Stimulated activated CD4-positive, alpha-beta T cell treated with anti-CD3 and anti-CD28 coated beads, Interleukin-15, amount 100 ng/mL, for 1 hour (primary cell): ENCODE measurements around the gene NPAS3.

Experiments
- DNase-seq, 2 donors: peaks; one replicate each; pipeline ENCODE4 v3.0.0-alpha.2; 2020; ENCODE audit warnings: low read depth in 1 of 2, low spot score in 1 of 2

The NPAS3 gene

GRCh38 chr14:33734387-33734786, 795.7 kb downstream of the NPAS3 start:
- no peak for DNase-seq

DNA sequence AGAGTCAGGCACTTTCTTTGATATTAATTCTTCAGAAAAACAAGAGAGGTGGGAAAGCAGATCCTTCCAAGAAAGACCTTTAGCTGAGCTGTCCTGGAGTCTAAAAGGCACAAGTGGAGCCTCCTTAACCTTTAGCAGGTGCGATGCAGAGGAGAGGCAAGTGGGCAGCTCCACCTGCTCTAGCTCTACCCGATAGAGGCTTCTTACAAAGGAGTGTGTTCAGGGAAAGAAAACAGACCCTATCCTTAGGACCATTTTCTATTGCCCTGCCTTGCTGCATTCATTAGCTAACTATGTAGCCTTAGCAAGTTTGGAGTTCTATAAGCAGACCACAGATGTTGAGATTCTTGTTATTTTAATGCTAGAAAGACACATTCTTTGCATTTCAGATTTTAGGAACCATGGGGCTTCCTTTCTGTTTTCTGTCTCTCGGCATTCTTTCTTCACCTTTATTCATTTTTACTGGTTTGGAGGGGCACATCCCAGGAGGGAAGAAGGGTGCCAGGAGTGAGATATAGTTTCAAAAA, 797.7 kb downstream of the NPAS3 start:
- no peak for DNase-seq

GRCh38 chr14:33736979-33737378, 798.3 kb downstream of the NPAS3 start:
- no peak for DNase-seq

- DNase-seq = no peak
These were observed 798.8 kb downstream of the NPAS3 start for GRCh38 chr14:33737446-33737845.

DNA sequence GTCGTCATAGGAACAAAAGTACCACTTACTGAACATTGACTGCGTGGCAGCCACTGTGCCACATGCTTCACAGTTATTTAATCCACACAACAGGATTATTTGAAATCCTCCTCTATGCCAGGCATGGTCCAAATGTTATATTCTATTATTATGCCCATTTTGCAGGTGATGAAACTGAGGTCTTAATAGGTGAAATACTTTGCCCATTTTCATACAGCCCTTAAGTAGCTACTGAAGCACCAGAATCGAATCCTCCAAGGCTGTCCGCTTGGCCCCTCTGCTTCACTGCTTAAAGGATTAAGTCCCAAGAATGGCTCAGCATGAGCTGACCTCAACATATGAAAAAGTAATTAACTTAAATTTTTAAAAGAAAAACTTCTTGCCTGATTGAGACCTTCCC, 799.4 kb downstream of the NPAS3 start:
- no peak for DNase-seq

DNA sequence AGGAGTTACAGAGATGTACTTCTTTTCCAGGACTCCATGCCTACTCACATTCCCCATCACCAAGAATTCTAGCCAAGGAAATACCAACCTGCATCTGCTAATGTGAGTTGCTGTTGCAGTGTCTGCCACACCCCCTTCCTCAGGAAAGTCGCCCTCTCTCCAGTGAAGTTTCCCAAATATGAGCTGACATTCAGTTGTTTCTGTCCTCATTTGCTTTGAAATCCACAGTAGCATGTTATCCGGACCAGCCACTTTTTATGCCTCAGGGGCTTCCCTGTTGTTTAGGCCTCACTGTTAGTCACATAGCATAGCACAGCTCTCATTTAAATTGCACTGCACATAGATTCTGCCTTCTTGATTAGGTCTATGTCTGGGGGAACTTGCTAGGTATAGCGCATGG, 799.8 kb downstream of the NPAS3 start:
- no peak for DNase-seq

- DNase-seq = no peak
These were observed 801.9 kb downstream of the NPAS3 start for GRCh38 chr14:33740531-33740930.

GRCh38 chr14:33742166-33742565, 803.5 kb downstream of the NPAS3 start:
- no peak for DNase-seq

DNA sequence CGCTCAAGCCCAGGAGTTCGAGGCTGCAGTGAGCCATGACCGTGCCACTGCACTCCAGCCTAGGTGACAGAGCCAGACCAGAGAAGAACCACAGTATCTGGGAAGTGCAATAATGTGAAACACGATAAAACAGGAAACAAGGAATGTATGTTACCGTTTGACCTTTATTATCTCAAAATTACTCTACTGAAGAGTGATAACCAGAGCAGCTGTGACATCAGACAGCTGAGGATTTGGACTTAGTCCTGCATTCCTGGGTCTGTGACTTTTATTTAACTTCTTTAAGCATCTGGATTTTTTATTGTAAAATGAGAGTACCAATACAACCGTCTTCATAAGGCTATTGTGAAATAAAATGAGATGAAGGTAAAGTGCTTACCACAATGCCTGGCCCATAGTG, 806.5 kb downstream of the NPAS3 start:
- no peak for DNase-seq

DNA sequence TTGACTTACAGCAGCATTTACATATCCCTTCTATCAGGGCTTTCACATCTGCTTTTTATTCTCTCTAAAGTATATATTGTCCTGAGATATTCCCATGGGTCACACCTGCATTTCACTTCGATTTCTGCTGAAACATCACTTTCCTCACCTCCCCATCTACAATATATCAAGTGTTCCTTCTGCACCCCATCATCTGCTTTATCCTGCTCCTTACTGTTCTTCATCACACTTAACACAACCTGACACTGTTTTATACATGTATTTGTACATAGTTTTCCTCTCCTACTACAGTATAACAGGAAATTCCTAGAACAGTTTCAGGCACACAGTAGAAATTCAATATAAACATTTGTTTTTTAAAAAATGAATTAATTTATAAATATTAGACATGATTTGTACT, 809.1 kb downstream of the NPAS3 start:
- DNase-seq = no peak

DNA sequence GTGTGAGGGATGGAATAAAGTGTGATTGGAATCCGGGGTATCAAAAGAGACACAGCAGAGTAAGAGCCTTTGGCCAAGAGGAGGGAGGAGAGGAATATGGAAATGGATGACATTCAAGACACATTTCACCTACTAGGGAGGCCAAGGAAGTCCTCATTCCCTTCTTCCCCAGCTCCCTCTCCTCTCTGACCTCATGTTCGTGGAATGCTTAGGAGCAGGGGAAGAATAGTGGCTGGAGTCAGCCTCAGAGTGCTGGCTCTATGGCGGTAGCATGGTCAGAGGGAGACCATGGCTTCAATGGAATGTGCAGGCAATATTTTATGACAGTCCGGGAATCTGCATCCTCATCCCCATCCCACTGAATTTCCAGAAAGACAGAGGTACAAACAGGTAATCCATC, 815.6 kb downstream of the NPAS3 start:
- no peak for DNase-seq

DNA sequence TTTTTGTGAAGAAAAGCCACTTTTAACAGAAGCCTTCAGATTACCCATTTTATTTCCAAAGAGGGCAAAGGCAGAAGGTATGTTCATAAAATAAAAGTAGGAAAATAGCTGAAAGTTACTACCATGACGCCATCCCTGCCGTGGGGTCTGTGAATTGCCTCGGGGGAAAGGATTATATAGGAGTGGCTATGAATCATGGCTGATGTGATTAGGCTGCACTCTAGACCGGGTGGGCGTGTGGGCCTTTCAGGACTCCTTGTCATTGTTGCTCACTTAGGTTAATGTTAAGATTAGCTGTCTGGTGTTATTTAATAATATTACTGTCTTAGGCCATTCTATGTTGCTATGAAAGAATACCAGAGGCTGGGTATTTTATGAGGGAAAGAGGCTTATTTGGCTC, 816.7 kb downstream of the NPAS3 start:
- no peak for DNase-seq

GRCh38 chr14:33756833-33757232, 818.2 kb downstream of the NPAS3 start:
- no peak for DNase-seq

GRCh38 chr14:33758547-33758946, 819.9 kb downstream of the NPAS3 start:
- no peak for DNase-seq

- no peak for DNase-seq
These were observed 823.6 kb downstream of the NPAS3 start for GRCh38 chr14:33762161-33762851.

GRCh38 chr14:33764876-33765650, 826.4 kb downstream of the NPAS3 start:
- no peak for DNase-seq

DNA sequence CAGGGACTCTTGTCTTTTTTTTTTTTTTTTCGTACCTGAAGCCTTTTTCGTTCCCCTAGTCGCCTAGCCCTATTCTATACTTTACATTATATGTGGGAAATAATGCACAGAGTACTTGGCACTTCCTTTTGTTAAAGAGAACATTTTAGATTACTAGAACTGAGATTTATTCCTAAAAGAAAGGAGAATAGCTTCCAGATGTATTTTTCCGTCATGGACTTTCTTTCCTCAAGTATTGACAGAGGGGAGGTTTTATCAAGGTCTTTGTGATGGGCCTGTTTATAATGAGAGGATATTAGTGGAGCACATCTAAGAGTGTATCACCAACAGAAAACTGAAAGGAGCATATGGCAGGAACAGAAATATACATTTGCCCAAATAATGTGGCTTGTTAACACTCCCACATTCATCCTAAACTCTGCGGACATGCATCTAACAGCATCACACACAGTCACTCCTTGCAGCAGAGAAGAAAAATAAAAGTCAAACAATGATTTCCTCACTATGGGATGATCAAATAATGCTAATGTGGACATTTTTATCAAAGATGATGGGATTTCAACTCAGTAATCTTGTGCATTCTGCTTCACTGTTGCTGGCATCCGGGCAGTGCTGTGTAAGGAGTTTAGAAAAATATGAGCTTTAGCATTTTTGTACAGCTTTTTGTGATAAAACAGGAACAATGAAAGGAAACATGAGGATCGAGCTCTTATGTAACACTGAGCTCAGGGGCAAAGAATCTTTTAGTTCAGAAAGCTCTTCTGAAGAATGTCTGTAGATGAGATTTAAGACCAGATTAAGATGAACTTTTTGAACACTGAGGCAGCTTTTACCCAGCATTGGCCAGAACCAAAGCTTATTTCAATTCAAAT, 829.1 kb downstream of the NPAS3 start:
- DNase-seq = no peak

DNA sequence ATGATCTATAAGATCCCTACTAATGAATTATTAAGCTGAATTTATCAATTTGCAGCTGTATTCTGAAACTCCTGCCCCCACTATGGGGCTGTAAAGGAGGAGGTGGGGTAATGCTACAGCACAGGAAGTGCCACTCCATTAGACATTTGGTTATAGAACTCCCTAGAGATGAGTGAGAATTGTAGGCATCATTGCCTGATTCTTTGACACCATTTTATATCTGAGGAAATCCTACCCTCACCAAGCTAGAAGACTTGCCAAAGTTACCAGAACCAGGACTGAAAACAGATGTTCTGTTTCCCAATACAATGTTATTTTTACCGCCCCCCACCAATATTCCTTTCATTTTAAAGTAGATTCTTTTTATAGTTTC, 829.8 kb downstream of the NPAS3 start:
- DNase-seq = no peak

DNA sequence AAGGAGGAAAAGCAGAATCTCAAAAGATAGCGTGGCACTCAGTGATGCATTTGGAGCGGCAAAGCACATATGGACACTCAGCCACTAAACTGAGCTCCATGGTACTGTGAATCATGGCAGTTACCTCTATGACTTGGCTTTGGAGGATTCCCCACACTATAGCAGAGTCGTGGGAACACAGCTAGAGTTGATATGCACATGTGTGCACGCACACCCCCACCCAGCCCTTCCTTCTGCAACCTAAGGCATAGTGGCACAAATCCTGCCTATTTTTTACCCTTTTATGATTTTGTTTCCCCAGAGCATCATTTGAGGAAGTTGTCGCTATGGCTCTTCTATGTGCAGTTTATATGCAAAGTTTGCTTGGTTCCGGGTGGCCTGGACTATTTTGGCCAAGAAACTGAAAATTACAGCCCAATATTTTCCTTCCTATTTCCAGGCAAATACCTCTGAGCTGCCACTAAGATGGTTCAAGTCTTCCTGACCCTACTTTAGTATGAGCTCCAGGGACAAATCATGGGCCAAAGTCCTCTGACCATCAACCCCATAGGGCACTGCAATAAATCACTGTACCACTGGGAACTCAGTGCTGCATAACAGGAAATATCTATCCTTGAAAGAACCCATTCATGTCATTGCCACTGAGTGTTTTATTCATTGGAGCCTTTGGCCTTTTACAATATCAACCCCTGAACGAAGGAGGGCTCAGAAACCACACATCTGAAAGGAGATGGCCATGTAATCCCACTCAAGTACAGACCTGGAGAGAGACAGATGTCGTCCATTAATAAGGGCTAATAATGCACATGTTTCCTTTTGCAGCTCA, 834.7 kb downstream of the NPAS3 start:
- no peak for DNase-seq

DNA sequence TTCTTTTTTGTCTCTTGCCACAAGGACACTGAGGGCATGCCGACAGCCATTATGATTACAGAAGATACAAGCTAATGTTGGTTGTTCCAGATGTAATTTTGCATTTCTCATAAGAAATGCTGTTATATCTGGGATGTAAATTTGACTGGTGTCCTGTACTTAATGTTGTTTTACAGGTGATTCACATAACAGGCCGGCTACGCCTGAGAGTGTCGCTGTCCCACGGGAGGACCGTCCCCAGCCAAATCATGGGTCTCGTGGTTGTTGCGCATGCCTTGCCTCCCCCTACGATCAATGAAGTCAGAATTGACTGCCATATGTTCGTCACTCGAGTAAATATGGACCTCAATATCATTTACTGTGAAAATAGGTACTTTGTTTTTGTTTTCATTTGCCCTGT, 835.5 kb downstream of the NPAS3 start:
- DNase-seq = no peak
